ENCODE measurements around the gene OARD1. TPM values are rescaled to one million over a fixed set of nuclear protein-coding genes. Genes with fewer than 3 reads are reported as not detected.

The OARD1 gene
- total RNA-seq, 4 donors from 2014 or later = 11.9 to 19.4 (median 16.5) TPM

DNA sequence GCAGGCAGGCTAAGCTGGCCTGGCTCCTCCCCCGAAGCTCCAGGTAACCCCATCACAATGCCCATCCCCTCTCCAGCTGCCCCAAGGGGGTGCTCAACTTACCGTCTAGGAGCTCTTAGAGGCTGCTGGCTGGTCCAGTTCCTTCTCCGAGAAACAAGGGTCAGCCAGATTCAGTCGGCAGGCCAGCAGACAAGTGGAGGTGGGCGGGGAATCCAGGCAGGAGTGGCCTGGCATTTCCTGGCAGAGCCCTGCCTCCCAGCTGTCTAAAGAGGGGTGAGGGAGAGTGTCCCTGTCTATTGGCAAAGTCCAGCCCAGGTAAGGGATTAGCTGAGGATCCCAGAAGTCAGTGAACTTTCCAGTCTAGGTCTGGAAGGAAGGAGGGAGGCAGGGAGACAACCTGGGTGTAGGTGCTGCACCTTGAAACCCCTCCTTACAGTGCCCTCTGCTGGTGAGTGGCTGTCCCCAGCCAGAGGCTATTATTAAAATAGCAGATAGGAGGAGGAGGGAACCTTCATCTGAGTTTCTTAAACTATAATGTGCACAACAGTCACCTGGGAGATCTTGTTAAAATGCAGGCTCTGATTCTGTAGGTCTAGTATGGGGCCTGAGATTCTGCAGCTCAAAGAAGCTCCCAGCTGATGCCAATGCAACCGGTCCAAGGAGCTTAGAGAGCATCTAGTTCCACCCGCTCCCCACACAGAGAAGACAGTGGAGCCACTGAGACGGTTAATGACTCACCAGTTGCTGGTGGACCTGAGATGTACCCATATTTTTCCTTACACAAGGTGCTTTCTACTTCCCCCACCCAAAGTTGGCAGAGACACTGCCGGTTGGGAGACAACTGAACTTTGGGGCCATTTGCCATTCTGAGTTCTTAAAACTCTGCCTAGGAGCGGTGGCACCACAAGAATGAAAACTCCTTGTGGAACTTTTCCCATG, 32.8 kb downstream of the OARD1 start, which contains the start of gene UNC5CL:
Gene UNC5CL, minus strand, starts transcription at position 162 of the 939 bp plus-strand sequence. CDS start 4,147 bp downstream, outside the sequence.
- DNase-seq (ENCODE audit: extremely low spot score) = no peak
- TF ChIP-seq EP300 (IDR thresholded peaks at IDR 0.05) = no peak
- TF ChIP-seq, protein P1, sequence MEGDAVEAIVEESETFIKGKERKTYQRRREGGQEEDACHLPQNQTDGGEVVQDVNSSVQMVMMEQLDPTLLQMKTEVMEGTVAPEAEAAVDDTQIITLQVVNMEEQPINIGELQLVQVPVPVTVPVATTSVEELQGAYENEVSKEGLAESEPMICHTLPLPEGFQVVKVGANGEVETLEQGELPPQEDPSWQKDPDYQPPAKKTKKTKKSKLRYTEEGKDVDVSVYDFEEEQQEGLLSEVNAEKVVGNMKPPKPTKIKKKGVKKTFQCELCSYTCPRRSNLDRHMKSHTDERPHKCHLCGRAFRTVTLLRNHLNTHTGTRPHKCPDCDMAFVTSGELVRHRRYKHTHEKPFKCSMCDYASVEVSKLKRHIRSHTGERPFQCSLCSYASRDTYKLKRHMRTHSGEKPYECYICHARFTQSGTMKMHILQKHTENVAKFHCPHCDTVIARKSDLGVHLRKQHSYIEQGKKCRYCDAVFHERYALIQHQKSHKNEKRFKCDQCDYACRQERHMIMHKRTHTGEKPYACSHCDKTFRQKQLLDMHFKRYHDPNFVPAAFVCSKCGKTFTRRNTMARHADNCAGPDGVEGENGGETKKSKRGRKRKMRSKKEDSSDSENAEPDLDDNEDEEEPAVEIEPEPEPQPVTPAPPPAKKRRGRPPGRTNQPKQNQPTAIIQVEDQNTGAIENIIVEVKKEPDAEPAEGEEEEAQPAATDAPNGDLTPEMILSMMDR (IDR thresholded peaks at IDR 0.05) = peak; percentile 43 to 63 (median 50)
- Histone ChIP-seq H3K9me3 (no peaks in the 10 kb centered on the region), H3K4me1 (no peaks in the 10 kb centered on the region), H3K4me3 (no peak within 1 kb of the TSS), H3K36me3 (no peaks in the 10 kb centered on the region), H3K27me3 (no peaks in the 10 kb centered on the region), H3K27ac (replicated peaks in 1 of 4) (no peak within 1 kb of the TSS)
- WGBS = 88% methylated on average over 7 of the region's 10 CpGs
- intact Hi-C loops (cut with DNase I) = no loop called here

DNA sequence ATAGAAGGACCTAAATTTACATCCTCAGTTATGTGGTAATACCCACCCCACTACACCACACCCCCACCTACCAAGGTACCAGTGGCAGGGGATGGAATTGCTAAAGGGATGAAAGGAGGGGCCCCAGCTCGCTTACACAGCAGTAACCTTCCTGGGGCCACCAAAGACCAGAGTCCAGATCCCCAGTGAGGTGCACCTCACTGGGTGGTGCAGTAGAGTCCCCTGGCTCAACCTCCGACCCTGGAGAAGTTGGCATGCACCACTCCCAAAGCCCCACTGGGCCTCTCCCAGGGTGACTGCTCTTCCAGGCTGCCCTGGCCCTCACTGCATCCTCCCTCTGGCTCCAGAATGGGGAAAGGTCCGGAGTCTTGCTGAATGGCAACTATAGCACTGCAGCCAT, 34.0 kb downstream of the OARD1 start:
- no peaks in the 10 kb centered on the region for H3K4me1 ChIP-seq
- TF ChIP-seq POLR2A (IDR thresholded peaks at IDR 0.05; ENCODE audit: low read depth) (no peak), POLR2AphosphoS5 (IDR thresholded peaks at IDR 0.05) (no peak)
- H3K27me3 ChIP-seq = no peaks in the 10 kb centered on the region
- intact Hi-C loops (cut with DNase I) = no loop called here
- H3K27ac ChIP-seq (replicated peaks in 1 of 4) = no peak overlapping the region
- no peaks in the 10 kb centered on the region for H3K9me3 ChIP-seq
- no peak overlapping the region for H3K4me3 ChIP-seq
- WGBS = 95% methylated on average over 3 of the region's 3 CpGs
- no peaks in the 10 kb centered on the region for H3K36me3 ChIP-seq
- DNase-seq (ENCODE audit: extremely low spot score) = no peak

DNA sequence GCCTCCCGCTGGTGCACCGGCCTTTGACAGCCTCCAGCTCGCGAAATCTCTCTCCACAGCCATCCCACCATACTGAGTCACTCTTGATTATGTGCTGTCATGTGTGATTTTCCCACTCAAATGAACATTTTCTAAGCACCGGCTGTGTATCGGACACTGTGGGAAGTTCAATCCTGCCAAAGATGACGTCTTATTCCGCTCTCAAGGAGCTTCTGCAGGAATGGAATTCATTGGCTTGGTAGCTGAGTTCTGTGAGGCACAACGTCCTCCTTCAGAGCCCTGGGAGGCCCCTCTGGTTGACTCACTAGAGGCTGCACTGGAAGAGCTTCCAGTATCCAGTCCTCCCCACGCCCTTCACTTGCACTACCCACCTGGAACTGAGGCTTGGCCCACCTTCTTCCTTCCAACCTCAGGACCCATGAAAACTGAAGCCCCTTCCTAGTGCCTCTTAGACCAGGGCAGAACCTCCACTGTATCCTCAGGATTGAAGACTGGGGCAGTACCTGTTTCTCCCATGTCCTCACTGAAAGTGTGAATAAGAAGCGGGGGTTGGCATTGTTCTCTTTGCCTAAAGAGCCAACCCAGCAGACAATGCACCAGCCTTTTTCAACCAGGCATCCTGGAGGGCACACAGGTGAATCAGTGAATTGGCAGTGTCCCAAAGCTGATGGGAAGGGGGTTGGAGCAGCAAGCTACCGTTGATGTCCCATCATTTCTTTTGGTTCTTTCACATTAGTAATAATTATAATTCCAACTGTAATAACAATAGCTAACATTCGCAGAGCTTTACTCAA, 34.9 kb downstream of the OARD1 start:
- TF ChIP-seq EP300 (IDR thresholded peaks at IDR 0.05) = no peak
- no peak for TF ChIP-seq POLR2A (IDR thresholded peaks at IDR 0.05; ENCODE audit: low read depth)
- TF ChIP-seq, protein P1 (IDR thresholded peaks at IDR 0.05) = no peak
- no peak for TF ChIP-seq POLR2AphosphoS5 (IDR thresholded peaks at IDR 0.05)
- H3K27ac ChIP-seq (replicated peaks in 1 of 4) = no peak overlapping the region
- 80% methylated on average over 13 of the region's 13 CpGs for WGBS
- intact Hi-C loops (cut with DNase I) = no loop called here
- H3K36me3 ChIP-seq = no peaks in the 10 kb centered on the region
- no peak for DNase-seq (ENCODE audit: extremely low spot score)
- H3K27me3 ChIP-seq = no peaks in the 10 kb centered on the region
- H3K4me1 ChIP-seq = no peaks in the 10 kb centered on the region
- no peak overlapping the region for H3K4me3 ChIP-seq
- no peaks in the 10 kb centered on the region for H3K9me3 ChIP-seq

DNA sequence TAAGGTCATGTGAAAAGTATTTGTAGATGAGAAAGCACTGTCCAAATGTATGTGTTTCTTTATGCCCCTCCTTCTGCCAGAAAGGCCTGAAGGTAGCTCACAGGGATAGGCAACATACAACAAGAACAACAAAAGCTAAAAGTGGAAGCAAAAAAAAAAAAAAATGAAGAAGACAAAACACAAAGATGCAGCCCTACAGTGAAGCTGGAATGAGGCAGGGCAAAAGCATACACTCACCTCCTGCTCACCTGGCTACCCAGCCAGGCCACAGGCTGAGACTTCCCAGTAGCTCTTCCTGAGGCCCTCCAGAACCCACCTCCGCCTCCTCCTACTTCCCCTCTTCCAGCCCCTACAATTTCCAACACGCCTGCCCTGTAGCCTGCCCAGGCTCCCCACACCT, 35.6 kb downstream of the OARD1 start:
- no peak for DNase-seq (ENCODE audit: extremely low spot score)
- H3K4me1 ChIP-seq = no peaks in the 10 kb centered on the region
- H3K9me3 ChIP-seq = no peaks in the 10 kb centered on the region
- intact Hi-C loops (cut with DNase I) = no loop called here
- TF ChIP-seq POLR2A (IDR thresholded peaks at IDR 0.05; ENCODE audit: low read depth) = no peak
- no peak for TF ChIP-seq EP300 (IDR thresholded peaks at IDR 0.05)
- TF ChIP-seq, protein P1 (IDR thresholded peaks at IDR 0.05) = no peak
- no peak for TF ChIP-seq POLR2AphosphoS5 (IDR thresholded peaks at IDR 0.05)
- H3K4me3 ChIP-seq = no peak overlapping the region
- WGBS = 96% methylated on average over 2 of the region's 2 CpGs
- no peaks in the 10 kb centered on the region for H3K27me3 ChIP-seq
- no peak overlapping the region for H3K27ac ChIP-seq (replicated peaks in 1 of 4)
- no peaks in the 10 kb centered on the region for H3K36me3 ChIP-seq

DNA sequence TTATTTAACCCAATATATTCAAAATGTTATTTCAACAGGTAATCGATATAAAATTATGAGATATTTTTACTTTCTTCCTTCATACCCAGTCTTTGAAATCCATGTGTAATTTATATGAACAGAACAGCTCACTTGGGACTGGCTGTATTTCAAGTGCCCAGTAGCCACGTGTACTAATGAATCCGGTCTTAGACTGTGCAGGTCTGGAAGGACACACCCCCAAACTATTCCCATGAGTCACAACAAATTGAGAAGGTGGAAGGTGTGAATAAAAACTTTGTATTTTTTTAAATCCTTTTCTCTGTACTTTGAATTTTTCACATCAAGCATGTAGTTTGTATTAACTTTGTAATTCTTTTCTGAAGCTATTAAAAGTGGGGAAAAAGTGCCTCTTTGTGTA, 36.0 kb downstream of the OARD1 start:
- WGBS = 70% methylated on average over 3 of the region's 3 CpGs

More for the DNA sequence above, 36.0 kb downstream of the OARD1 start:
- H3K9me3 ChIP-seq = no peaks in the 10 kb centered on the region
- DNase-seq (ENCODE audit: extremely low spot score) = no peak
- no peak overlapping the region for H3K27ac ChIP-seq (replicated peaks in 1 of 4)
- TF ChIP-seq, protein P1 (IDR thresholded peaks at IDR 0.05) = no peak
- no peak for TF ChIP-seq EP300 (IDR thresholded peaks at IDR 0.05)
- TF ChIP-seq POLR2AphosphoS5 (IDR thresholded peaks at IDR 0.05) = no peak
- no peak for TF ChIP-seq POLR2A (IDR thresholded peaks at IDR 0.05; ENCODE audit: low read depth)
- no peak overlapping the region for H3K4me3 ChIP-seq
- H3K4me1 ChIP-seq = no peaks in the 10 kb centered on the region
- no peaks in the 10 kb centered on the region for H3K36me3 ChIP-seq
- no peaks in the 10 kb centered on the region for H3K27me3 ChIP-seq
- intact Hi-C loops (cut with DNase I) = no loop called here

Measured in esophagus muscularis mucosa (tissue), 4 donors.